ENCODE data around the gene PRKCQ. TPM values are rescaled to one million over a fixed set of nuclear protein-coding genes. Genes with fewer than 3 reads are reported as not detected.

The PRKCQ gene
- total RNA-seq, 1 donor from 2014 or later: 3.5 TPM

DNA sequence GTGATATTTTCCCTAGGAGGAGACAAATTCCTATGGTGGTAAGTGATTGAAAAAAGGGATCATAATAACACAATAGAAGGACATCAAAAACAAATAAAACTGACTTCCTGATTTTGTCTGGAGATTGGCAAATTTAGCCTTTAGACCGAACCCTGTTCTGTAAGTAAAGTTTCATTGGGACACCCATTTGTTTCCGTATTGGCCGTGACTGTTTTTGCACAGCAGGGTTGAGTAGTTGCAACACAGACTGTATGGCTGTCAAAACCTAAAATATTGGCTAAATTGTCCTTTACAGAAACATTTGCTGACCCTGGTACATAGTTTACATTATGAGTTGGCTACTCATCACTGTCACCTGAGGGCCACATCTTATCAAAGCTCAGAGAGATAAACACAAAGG is 168.6 kb downstream of the PRKCQ start:
- Histone ChIP-seq H3K36me3 (no peaks in the 10 kb centered on the region), H3K9ac (no peak overlapping the region), H3K4me2 (no peak overlapping the region), H4K20me1 (ENCODE audit: low read depth) (no peaks in the 10 kb centered on the region), H2AFZ (replicated peaks) (no peak overlapping the region), H3K27ac (no peak overlapping the region), H3K4me1 (no peaks in the 10 kb centered on the region), H3K27me3 (no peaks in the 10 kb centered on the region), H3K79me2 (ENCODE audit: low read depth) (no peaks in the 10 kb centered on the region), H3K9me3 (ENCODE audit: low read depth) (no peaks in the 10 kb centered on the region), H3F3A (ENCODE audit: low read depth) (no peaks in the 10 kb centered on the region), H3K4me3 (no peak overlapping the region)
- no peak for TF ChIP-seq CTCF (IDR thresholded peaks at IDR 0.05)
- TF ChIP-seq EZH2phosphoT487 (IDR thresholded peaks at IDR 0.05): no peak
- TF ChIP-seq EZH2 (IDR thresholded peaks at IDR 0.05): no peak
- no peak for DNase-seq (ENCODE audit: low spot score)
- H3K4me3 Mint-ChIP-seq: no peak overlapping the region
- H3K4me1 Mint-ChIP-seq: peaks cover 4% of the 10 kb centered on the region
- H3K36me3 Mint-ChIP-seq: no peaks in the 10 kb centered on the region
- no peak overlapping the region for H3K27ac Mint-ChIP-seq
- no peaks in the 10 kb centered on the region for H3K9me3 Mint-ChIP-seq
- peaks cover 8% of the 10 kb centered on the region for H3K27me3 Mint-ChIP-seq (ENCODE audit: insufficient read depth, low read depth)

- Histone ChIP-seq H3K4me3 (no peak overlapping the region), H3K27ac (no peak overlapping the region), H3K4me2 (no peak overlapping the region), H3K9me3 (ENCODE audit: low read depth) (no peaks in the 10 kb centered on the region), H3F3A (ENCODE audit: low read depth) (no peaks in the 10 kb centered on the region), H3K9ac (no peak overlapping the region), H2AFZ (replicated peaks) (no peak overlapping the region), H3K79me2 (ENCODE audit: low read depth) (no peaks in the 10 kb centered on the region), H3K27me3 (no peaks in the 10 kb centered on the region), H3K4me1 (no peaks in the 10 kb centered on the region), H4K20me1 (ENCODE audit: low read depth) (no peaks in the 10 kb centered on the region), H3K36me3 (no peaks in the 10 kb centered on the region)
- no peak for DNase-seq (ENCODE audit: low spot score)
- Mint-ChIP-seq H3K4me3 (no peak overlapping the region), H3K27me3 (ENCODE audit: insufficient read depth, low read depth) (peaks cover 8% of the 10 kb centered on the region), H3K9me3 (no peaks in the 10 kb centered on the region), H3K36me3 (no peaks in the 10 kb centered on the region), H3K27ac (no peak overlapping the region), H3K4me1 (peaks cover 4% of the 10 kb centered on the region)
- no peak for TF ChIP-seq EZH2phosphoT487 (IDR thresholded peaks at IDR 0.05)
- TF ChIP-seq EZH2 (IDR thresholded peaks at IDR 0.05): no peak
- no peak for TF ChIP-seq CTCF (IDR thresholded peaks at IDR 0.05)
Observed at GRCh38 chr10:6410830-6411229, 169.2 kb downstream of the PRKCQ start.

DNA sequence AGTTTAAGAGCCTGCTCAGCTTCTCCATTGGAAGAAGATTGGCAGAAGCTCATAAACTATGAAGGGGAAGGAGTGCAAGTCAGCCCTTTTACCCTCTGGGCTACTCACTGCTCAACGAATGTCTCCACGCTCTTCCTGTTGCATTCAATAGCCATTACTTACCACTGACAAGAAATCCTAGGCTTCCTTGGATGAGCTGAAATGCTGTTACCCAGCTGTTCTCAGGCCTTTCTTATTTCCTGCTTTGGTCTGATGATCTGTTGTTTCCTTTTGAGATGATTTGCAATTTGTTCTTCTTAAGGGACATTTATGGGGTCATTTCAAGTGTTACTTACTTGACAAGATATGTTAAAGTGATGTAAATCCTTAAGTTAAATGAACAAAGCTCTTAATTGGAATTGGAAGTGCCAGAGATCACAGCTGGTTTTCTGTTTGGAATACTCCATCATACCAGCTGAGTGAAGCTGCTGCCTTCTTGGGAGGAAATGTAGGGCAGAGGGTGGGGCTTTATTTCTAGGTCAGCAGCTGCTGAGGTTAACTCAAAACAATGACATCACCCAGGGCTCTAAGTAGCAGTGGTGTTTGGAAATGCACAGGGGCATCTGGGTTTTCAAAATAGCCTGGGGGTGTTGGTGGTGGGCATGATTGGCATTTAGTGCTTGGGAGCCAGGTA is 170.0 kb downstream of the PRKCQ start:
- no peaks in the 10 kb centered on the region for H3K27me3 ChIP-seq

GRCh38 chr10:6408799-6409198 is 171.3 kb downstream of the PRKCQ start:
- Histone ChIP-seq H4K20me1 (ENCODE audit: low read depth) (no peaks in the 10 kb centered on the region), H3K27me3 (peaks cover 6% of the 10 kb centered on the region), H3K9ac (no peak overlapping the region), H3K4me3 (no peak overlapping the region), H2AFZ (replicated peaks) (no peak overlapping the region), H3K79me2 (ENCODE audit: low read depth) (no peaks in the 10 kb centered on the region), H3K36me3 (no peaks in the 10 kb centered on the region), H3K9me3 (ENCODE audit: low read depth) (no peaks in the 10 kb centered on the region), H3F3A (ENCODE audit: low read depth) (no peaks in the 10 kb centered on the region), H3K27ac (no peak overlapping the region), H3K4me2 (no peak overlapping the region), H3K4me1 (no peaks in the 10 kb centered on the region)
- no peak for DNase-seq (ENCODE audit: low spot score)
- Mint-ChIP-seq H3K4me1 (peaks cover 4% of the 10 kb centered on the region), H3K36me3 (no peaks in the 10 kb centered on the region), H3K4me3 (no peak overlapping the region), H3K27me3 (ENCODE audit: insufficient read depth, low read depth) (peaks cover 4% of the 10 kb centered on the region), H3K27ac (no peak overlapping the region), H3K9me3 (no peaks in the 10 kb centered on the region)
- TF ChIP-seq EZH2phosphoT487 (IDR thresholded peaks at IDR 0.05) (no peak), CTCF (IDR thresholded peaks at IDR 0.05) (peak; percentile 9)

More for the DNA sequence above, 170.0 kb downstream of the PRKCQ start:
- Histone ChIP-seq H3K4me3 (no peak overlapping the region), H3K9me3 (ENCODE audit: low read depth) (no peaks in the 10 kb centered on the region), H3K4me2 (no peak overlapping the region), H4K20me1 (ENCODE audit: low read depth) (no peaks in the 10 kb centered on the region), H2AFZ (replicated peaks) (no peak overlapping the region), H3K79me2 (ENCODE audit: low read depth) (no peaks in the 10 kb centered on the region), H3K4me1 (no peaks in the 10 kb centered on the region), H3K9ac (no peak overlapping the region), H3K27ac (no peak overlapping the region), H3K36me3 (no peaks in the 10 kb centered on the region), H3F3A (ENCODE audit: low read depth) (no peaks in the 10 kb centered on the region)
- peaks cover 7% of the 10 kb centered on the region for H3K27me3 Mint-ChIP-seq (ENCODE audit: insufficient read depth, low read depth)
- H3K4me1 Mint-ChIP-seq: peaks cover 4% of the 10 kb centered on the region
- no peak overlapping the region for H3K27ac Mint-ChIP-seq
- no peak for DNase-seq (ENCODE audit: low spot score)
- no peaks in the 10 kb centered on the region for H3K36me3 Mint-ChIP-seq
- no peaks in the 10 kb centered on the region for H3K9me3 Mint-ChIP-seq
- no peak for TF ChIP-seq EZH2phosphoT487 (IDR thresholded peaks at IDR 0.05)
- no peak overlapping the region for H3K4me3 Mint-ChIP-seq

Measured in neural progenitor cell (in vitro differentiated cells).